Measurements from ENCODE around the gene CSRNP3.
"Not testable (repeated sequence)": the region's sequence is repeated elsewhere in the genome, so short reads cannot be mapped to it uniquely, and the experiment has no call there.

Gene CSRNP3

DNA sequence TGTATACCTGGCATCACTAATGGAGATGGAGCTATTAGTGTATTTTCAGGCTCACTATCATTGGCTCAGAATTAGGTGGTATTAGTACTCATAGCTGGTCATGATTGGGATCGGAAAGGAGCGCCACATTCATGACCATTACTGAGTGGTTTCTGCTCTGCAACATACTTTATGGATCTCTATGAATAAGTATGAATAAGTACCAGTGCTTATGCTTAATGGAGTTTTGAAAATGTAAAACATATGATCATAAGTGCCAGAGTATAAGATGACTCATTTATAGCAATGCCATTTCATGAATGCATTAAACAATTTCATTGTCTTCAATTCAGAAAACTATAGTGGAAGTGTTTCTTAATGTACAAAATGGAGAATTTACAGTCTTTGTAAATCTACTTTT, 167.9 kb downstream of the CSRNP3 start:
- no peak for DNase-seq

DNA sequence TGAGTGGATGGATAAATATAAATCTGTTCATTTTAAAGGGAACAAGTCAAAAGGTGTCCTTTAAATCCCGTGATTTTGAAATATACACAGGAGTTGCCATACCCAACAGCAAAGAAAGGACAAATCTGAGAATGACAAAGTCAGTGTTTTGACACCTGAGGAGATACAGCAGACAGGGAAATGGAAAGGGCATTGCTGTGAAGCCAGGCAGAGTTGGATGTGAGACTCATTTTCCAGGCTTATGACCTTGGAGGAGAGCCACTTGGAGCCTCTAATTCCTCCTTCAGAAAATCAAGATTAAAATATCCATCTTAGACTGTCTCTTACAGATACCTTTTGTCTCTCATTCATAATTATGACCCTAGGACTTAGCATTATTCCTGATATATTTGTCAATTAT, 170.0 kb downstream of the CSRNP3 start:
- no peak for DNase-seq

DNA sequence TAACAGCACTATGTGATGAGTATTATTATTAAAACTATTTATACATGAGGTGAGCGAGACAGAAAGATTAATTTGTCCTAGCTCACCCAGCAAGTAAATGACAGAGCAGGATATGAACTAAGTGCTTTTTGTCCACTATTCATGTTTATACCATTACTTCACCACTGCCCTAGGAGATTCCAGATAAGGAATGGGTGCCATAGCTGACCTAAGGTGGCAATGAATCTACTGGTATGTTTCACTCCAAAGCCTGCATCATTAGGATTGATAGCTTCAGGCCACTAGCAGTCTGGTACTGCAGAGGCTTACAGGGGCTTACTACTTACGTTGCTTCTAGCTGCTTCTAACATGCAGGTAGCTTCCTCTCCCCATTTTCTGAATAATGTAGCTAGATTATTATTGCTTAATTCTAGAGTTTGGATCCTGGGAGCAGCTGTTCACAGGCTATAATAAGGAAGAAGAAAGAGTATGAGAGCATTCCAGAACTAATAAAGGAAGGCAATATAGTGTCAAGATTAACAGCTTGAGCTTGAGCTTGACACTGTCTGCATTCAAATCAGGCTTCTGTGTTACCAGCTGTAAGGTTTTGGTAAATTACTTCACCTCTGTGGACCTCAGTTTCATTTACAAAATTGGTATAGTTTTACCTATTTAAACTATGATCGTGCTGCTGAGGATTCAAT, 170.9 kb downstream of the CSRNP3 start:
- DNase-seq = peak; percentile 44

DNA sequence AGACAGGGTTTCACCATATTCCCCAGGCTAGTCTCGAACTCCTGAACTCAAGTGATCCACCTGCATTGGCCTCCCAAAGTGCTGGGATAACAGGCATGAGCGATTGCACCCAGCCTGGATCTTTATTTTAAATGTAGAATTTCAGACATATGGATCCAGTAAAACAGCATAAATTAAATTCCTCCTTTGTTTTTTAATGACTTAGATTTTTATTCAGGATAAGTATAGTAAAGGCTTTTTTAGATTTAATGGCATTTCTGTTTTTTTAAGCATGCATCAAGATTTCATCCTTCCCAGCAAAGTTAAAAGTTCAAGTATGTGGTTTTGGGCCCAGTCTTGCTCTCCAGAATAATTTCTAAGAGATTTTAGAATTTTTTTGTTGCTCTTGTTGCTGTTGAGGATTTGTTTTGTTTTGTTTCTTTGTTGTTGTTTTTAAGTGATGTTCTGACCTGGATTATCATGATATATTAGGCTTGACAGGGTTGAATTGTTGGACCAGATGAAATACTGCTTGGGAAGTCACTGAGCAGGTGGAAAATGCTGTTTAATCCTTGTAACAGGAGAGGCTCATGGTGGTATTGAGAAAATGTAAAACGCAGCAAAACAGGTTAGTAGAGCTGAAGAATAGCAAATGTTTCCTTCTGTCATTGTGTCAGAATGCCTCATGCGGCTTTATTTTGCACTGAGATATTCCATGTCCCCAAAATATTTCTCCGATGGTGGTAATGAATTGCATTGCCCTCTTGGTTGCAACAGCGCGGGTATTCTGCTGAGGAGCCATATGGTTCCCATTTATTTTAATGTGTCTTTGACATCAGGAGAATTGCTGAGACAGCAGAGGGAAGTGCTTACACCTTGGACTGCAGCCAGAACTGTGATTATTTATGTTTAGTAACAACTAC, 176.7 kb downstream of the CSRNP3 start:
- no peak for DNase-seq

DNA sequence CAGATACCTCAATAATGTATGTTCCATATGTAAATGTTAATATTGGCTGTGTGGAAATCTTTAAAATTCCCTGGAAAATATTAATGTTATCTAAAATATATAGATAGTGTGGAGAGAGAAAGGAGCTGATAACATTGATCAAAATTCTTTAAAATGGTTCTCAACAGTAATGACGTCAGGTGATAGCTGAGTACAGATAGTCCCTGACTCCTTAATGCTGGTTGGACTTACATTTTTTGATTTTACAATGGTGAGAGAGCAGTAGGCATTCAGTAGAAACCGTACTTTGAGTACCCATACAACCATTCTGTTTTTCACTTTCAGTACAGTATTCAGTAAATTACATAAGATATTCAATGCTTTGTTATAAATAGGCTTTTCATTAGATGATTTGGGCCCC, 177.9 kb downstream of the CSRNP3 start:
- DNase-seq = no peak

DNA sequence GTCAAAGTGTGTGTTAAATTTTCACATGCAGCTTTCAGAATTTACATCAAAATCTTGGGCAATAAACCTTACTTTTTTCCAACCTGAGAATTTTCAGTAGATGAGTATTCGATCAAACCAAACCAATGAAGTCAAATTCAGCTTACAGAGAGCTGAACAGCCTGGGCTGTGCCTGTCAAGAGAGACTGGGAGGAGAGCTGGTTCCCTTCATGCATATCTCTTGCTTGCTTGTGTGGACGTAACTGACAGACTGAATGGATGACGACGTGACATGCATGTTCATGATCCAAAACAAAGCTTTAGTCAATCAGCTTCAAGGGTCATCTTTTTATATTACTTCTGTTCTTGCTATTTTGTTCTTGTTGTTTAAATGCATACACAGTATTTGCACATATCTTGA, 179.3 kb downstream of the CSRNP3 start:
- DNase-seq = no peak

DNA sequence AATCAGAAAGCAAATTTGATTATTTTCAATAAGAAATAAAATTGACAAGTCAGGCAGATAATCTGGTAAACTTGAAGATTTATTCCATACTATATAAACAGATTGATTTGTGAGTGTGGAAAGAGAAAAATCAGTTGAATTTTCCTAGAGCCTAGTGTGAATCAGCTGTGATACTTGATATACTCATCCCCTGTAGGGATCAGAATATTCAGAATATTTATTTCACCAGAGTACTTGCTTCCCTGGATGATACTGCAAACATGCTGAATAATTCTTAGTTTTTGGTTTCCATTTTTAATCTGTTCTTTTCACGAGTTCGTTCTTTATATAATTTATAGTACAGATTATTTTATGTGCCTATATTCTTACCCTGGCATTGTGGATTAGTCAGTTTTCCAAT, 181.7 kb downstream of the CSRNP3 start:
- DNase-seq = no peak

DNA sequence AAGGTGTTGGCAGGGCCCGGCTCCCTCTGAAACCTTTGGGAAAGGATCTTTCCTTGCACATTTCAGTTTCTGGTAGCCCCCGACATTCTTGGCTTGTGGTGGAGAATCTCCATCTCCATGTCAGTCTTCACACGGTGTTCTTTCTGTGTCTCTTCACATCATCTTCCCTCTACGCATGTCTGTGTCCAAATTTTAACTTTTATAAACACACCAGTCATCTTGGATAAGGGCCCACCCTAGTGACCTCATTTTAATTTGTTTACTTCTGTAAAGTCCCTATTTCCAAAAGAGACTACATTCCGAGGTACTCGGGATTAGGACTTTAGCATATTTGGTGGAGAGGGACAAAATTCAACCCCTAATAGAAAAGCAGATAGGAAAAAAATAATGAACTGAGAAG, 186.2 kb downstream of the CSRNP3 start:
- no peak for DNase-seq

DNA sequence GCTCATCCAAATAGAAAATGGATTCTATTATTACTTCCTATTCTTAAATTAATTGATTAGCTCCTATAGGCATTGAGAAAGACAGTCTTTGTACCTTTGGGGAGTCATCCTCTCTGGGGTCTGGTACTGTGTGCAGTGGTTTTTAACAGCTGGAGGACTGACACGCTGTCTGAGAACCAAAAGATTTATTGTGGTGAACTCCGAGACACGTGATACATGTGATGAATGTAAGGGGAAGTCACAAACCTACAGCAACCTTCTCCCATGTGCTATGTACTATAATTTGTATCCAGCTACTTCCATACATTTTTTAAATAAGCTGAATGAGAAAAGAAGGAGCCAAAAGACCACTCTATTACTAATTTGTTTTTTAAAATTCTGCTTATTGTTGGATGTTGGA, 190.9 kb downstream of the CSRNP3 start:
- DNase-seq = no peak

DNA sequence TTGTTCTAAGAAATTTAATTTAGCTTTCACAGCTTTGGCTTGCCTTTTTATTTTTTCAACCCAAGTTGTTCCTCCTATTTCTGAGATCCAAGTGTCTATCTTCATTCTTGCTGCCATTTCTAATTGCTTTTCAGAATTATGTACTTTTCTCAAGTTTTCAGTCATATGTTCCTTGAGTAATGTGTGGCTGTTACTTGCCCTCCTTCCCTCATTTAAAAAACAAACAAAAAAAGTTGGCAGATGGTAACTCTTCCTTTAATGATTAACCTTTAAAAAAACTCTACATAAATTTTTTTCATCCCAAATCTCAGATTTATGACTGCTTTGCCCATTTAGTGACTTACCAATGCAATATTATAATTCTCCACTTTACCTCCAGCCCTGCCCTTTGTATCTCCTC, 193.2 kb downstream of the CSRNP3 start:
- DNase-seq = no peak

DNA sequence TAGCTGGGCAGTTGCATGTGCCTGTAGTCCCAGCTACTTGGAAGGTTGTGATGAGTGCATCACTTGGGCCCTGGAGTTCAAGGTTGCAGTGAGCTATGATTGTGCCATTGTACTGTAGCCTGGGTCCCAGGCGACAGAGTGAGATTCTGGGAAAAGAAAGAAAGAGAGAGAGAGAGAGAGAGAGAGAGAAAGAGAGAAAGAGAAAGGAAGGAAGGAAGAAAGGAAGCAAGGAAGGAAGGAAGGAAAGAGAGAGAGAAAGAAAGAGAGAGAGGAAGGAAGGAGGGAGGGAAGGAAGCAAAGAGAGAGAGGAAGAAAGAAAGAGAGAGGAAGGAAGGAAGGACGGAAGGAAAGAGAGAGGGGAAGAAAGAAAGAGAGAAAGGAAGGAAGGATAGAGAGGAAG, 196.1 kb downstream of the CSRNP3 start:
- no peak for DNase-seq

DNA sequence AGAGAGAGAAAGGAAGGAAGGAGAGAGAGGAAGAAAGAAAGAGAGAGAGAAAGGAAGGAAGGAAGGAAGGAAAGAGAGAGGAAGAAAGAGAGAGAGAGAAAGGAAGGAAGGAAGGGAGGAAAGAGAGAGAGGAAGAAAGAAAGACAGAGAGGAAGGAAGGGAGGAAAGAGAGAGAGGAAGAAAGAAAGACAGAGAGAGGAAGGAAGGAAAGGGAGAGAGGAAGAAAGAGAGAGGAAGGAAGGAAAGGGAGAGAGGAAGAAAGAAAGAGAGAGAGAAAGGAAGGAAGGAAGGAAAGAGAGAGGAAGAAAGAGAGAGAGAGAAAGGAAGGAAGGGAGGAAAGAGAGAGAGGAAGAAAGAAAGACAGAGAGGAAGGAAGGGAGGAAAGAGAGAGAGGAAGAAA, 196.6 kb downstream of the CSRNP3 start:
- DNase-seq = not testable (repeated sequence)

DNA sequence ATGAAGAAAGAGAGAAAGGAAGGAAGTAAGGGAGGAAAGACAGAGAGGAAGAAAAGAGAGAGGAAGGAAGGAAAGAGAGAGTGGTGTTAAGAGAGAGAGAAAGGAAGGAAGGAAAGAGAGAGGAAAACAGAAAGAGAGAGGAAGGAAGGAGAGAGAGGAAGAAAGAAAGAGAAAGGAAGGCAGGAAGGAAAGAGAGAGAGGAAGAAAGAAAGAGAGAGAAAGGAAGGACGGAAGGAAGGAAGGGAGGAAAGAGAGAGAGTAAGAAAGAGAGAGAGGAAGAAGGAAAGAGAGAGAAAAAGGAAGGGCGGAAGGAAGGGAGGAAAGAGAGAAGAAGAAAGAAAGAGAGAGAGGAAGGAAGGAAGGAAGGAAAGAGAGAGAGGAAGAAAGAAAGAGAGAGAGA, 197.1 kb downstream of the CSRNP3 start:
- no peak for DNase-seq

DNA sequence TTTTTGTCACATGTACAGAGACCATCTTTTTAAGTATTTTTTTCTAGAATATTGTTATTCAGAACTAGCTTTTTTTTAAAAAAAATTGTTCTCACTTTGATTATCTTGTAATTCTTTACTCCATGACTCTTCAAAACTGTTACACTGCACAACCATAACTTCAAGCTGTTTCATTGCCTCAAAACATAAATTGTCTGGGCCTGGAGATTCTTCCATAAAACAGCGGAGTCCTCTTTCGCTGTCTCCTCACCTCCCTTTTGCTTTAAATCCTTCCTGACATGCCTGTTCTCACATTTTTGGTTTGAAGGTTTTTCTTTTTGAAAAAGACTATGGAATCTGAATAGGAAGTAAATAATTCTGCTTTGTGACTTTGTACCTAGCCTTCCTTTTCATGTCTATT, 197.9 kb downstream of the CSRNP3 start:
- DNase-seq = no peak

DNA sequence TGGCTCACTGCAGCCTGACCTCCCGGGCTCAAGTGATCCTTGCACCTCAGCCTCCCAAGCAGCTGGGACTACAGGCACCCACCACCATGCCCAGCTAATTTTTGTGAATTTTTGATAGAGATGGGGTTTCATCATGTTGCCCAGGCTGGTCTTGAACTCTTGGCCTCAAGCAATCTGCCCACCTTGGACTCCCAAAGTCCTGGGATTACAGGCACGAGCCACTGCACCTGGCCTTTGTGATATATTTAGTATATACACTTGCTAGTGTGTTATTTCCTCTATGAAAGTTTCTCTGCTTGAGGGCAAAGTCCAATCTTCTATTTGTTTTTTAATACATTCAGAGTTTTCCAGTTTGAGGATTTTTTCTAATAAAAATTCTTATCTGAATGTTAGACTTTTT, 205.3 kb downstream of the CSRNP3 start:
- no peak for DNase-seq

DNA sequence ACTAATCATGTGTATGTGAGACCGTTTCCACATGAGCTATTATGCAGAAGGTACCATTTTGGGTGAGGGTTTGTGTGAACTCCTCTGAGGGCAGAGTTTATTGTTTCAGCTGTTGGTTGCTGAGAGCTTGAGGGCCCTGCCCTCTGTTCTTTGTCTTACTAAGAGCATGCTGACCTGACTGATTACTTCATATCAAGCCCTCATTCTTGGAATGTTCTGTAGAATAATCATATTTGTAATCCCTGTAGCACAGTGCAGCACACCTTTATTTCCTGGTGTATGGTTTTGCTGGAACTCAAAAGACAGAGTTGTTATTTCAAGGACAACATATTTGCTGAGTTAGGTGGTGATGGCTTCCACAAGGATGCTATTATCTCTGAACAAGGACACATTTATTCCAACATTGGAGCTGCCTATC, 206.1 kb downstream of the CSRNP3 start:
- DNase-seq = peak; percentile 8

DNA sequence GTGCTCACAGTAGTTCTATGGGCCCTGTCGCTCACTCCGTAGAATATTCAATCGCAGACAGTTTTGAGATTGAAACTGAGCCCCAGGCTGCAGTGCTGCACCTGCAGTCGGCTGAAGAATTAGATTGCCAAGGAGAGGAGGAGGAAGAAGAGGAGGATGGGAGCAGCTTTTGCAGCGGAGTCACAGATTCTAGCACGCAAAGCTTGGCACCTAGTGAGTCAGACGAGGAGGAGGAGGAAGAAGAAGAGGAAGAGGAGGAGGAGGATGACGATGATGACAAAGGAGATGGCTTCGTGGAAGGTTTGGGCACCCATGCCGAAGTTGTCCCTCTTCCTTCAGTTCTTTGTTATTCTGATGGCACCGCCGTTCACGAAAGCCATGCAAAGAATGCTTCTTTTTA, 209.4 kb downstream of the CSRNP3 start:
- DNase-seq = no peak

DNA sequence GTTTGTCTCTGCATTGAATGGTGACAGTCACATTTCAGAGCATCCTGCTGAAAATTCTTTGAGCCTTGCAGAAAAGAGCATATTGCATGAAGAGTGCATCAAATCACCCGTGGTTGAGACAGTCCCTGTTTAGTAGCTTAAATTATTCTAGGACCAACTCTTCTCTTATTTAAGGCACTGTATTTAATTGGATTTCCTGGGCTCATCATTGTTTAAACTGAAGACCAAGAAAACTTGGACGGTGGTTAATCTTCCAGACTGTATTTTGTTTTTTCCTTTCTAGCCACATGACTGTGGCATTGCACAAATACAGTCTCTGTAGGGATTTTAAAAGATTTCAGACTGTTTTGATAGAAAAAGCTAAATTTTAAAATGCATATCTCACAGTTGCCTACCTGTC, 210.1 kb downstream of the CSRNP3 start:
- no peak for DNase-seq

DNA sequence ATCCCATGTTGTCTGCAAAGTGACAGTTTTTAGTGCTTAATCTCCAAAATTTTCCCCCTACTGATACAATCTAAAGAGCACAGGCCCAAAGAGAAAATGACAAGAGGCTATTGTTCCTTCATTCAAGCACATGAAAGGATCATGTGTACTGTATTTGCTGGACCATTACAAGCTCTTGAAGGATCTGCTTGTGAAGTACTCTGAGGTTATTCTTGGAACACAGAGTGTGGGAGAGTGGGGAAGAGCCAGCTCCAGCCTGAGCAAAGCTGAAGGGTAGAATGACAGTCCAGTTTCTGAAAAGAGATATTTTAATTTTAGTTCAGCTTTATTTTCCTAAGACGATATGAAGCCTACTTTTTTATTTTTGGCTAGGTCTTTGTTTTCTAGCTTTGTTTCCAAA, 212.3 kb downstream of the CSRNP3 start:
- no peak for DNase-seq

DNA sequence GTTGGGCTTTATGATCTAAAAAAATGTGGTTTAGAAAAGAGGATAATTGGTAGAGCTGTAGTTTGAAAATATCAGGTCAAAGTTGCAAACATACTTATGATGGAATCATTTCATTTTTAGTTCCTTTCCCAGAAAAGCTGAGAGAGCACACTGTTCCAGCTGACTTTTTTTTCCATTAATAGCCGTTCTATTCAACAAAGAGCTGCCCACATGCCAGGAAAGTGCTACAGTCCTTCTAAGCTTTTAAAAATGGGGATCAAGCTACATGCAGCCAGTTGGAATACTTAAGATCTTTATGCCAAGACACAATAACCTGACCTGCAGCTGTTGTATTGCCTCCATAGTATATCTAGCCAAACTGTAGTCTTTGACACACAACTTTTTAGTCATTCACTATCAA, 213.0 kb downstream of the CSRNP3 start:
- DNase-seq = no peak

DNA sequence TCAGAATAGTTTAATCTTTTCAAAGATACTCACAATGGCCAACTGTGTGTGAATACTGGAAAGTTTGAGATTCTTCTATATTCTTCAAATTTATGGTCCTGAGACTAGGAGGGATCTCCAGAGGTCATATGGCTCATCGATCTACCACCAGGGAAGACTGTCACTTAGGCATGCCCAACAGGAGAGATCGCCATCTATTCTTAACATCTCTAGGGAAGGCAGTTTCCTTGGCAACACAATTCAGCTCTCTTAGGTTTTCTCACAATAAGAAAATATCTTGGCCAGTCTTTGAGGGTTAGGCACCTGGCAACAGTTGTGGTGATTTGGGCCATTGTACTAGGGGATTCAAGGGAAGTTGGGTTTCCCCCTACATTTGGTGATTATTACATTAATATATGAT, 217.3 kb downstream of the CSRNP3 start:
- DNase-seq = no peak

DNA sequence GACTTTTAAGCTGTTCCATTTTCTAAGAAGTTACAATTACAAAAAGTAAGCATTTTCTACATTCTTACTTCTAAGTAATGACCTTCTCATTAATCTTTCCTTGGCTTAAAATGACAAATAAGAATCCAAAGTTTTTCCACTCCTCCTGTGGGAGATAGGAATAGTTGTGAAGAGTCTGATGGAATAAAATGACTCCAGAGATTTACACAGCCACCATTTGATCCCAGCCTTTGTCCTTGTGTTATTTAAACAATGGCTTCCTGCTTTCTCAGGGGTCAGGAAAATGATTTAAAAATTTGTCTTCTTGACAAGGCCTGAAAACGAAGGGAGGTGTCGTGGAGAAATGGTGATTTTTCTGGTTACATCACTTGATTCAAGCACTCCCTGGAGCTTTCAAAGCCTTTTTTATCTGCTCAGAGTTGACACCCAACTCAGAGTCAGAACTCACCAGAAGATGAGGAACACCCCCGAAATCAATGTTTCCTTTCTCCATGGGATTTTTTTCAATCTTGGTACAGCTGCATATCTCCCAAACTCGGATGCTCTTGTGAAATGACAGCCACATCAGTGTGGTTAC, 218.0 kb downstream of the CSRNP3 start:
- no peak for DNase-seq

DNA sequence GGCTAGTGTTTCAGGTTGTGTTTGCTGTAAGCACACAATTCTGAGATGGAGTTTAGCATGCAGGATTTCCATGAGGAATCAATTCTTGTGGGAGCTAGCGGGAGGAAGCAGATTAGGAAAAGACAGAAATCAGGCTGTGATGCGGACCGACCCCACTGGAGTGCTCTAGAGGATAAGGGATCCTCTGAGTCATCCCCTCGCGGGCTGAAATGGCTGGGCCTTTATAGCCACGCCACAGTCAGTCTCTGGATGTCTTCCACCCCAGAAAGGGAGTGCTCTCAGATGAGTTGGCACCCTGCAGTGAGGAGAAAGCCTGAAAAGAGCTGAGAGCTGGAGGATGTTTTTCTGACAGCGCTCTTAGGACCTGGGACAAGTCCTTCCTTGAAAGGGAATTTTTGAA, 222.1 kb downstream of the CSRNP3 start:
- no peak for DNase-seq

DNA sequence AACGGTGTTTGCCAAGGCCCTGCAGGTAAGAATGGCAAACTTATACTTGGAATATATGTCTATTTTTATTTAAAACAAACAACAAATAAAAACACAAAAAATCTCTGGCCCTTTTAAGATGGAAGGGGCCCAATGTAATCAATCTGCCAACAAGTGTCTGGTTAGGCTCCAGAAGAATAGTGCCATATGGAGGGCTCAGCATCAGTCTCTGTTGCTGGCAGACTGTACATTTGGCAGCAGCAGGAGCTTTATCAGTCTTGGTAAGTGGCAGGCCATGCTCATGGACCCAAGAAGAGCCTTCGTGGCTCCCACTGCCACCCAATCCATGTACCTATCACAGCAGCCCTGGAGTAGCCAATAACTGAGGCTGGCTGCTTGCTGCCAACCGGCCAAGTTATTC, 223.4 kb downstream of the CSRNP3 start:
- no peak for DNase-seq

Data from NCI-H226 (cell line).